MCF 10A (cell line): ENCODE measurements around the gene ACAN. TPM values are rescaled to one million over a fixed set of nuclear protein-coding genes. Genes with fewer than 3 reads are reported as not detected.

ENCODE experiments used
- BruUV-seq: library from RNA; stranded (reverse); fragments of 400-500 nt; replicated peaks from 2 replicates; lab custom pipeline; 2021; lab: Mats Ljungman, UMichigan
- CTCF ChIA-PET: fragments of 300-600 bp; sonication (Branson Sonifier 250); formaldehyde crosslinking; extraction: SDS; loops from one replicate; lab custom pipeline; 2021; ENCODE audit warnings: antibody characterized with exemption, inconsistent platforms; lab: Yijun Ruan, JAX
- POLR2A ChIA-PET: fragments of 300-600, 350-650 bp; sonication (Branson Sonifier 250); formaldehyde crosslinking; extraction: SDS; loops from one replicate; lab custom pipeline; 2020; ENCODE audit warnings: antibody characterized with exemption, inconsistent platforms; lab: Yijun Ruan, JAX
- DNase-seq: peaks from one replicate; pipeline ENCODE4 v3.0.0-alpha.2; 2018; ENCODE audit not compliant: unreplicated experiment
- H3K27ac Mint-ChIP-seq: one replicate; pipeline ENCODE4 v1.8.0; 2022; ENCODE audit warnings: mild to moderate bottlenecking, low read depth, mixed read lengths; ENCODE audit not compliant: unreplicated experiment
- H3K27me3 Mint-ChIP-seq: one replicate; pipeline ENCODE4 v1.8.0; 2022; ENCODE audit warnings: mixed read lengths; ENCODE audit not compliant: insufficient read depth, unreplicated experiment
- H3K36me3 Mint-ChIP-seq: one replicate; pipeline ENCODE4 v1.8.0; 2022; ENCODE audit warnings: mild to moderate bottlenecking, moderate library complexity, mixed read lengths; ENCODE audit not compliant: insufficient read depth, unreplicated experiment
- H3K4me1 Mint-ChIP-seq: one replicate; pipeline ENCODE4 v1.8.0; 2022; ENCODE audit warnings: mixed read lengths; ENCODE audit not compliant: insufficient read depth, unreplicated experiment
- H3K4me3 Mint-ChIP-seq: one replicate; pipeline ENCODE4 v1.8.0; 2022; ENCODE audit warnings: mild to moderate bottlenecking, moderate library complexity, mixed read lengths; ENCODE audit not compliant: unreplicated experiment
- H3K9me3 Mint-ChIP-seq: one replicate; pipeline ENCODE4 v1.8.0; 2022; ENCODE audit warnings: mixed read lengths; ENCODE audit not compliant: unreplicated experiment
- CTCF ChIP-seq: fragments of 200-600 bp; IDR thresholded peaks from one replicate; pipeline ENCODE4 v1.8.0; 2022; ENCODE audit warnings: antibody characterized with exemption, mild to moderate bottlenecking; ENCODE audit not compliant: unreplicated experiment
- intact Hi-C: fragments of 100-400 bp; cut with micrococcal nuclease; formaldehyde crosslinking; loops from 2 replicates; pipeline ENCODE4 v1.14.1; 2022
- total RNA-seq: library from RNA; stranded (reverse); gene quantifications from 2 replicates; pipeline ENCODE4 v1.2.3, GENCODE V29; 2022

Gene ACAN
- total RNA-seq, 1 experiment from 2014 or later: not detected

GRCh38 chr15:88902221-88902835, 99.1 kb downstream of the ACAN start:
- Mint-ChIP-seq H3K9me3 (no peaks in the 10 kb centered on the region), H3K27me3 (no peaks in the 10 kb centered on the region), H3K27ac (no peak overlapping the region), H3K4me3 (no peak overlapping the region), H3K4me1 (peaks cover 20% of the 10 kb centered on the region), H3K36me3 (peaks cover 89% of the 10 kb centered on the region)
- CTCF ChIA-PET: interaction anchor here (0.5 to 6.7 kb wide), 19 partner anchors 10 to 276 kb away, joined by 3 to 128 read pairs (median 4); no protein-coding TSS in a partner anchor
- no TSS peak for BruUV-seq
- POLR2A ChIA-PET: interaction anchor here (0.8 to 1.2 kb wide), 2 partner anchors 13 to 14 kb away, joined by 3 to 5 read pairs; no protein-coding TSS in a partner anchor
- no peak for DNase-seq
- intact Hi-C loops: no loop called here
- no peak for TF ChIP-seq CTCF

- BruUV-seq: no TSS peak
- DNase-seq: no peak
- Mint-ChIP-seq H3K27ac (no peak overlapping the region), H3K27me3 (no peaks in the 10 kb centered on the region), H3K4me1 (peaks cover 16% of the 10 kb centered on the region), H3K36me3 (peaks cover 89% of the 10 kb centered on the region), H3K4me3 (no peak overlapping the region), H3K9me3 (no peaks in the 10 kb centered on the region)
- intact Hi-C loops: no loop called here
- ChIA-PET POLR2A (interaction anchor here (1.0 to 1.2 kb wide), 2 partner anchors 11 to 13 kb away, joined by 3 to 5 read pairs; partner anchors contain the start of gene MFGE8), CTCF (interaction anchor here (0.5 to 6.7 kb wide), 17 partner anchors 9 to 275 kb away, joined by 3 to 128 read pairs (median 4); no protein-coding TSS in a partner anchor)
- TF ChIP-seq CTCF: no peak
These were observed 99.6 kb downstream of the ACAN start for GRCh38 chr15:88902846-88903245.

GRCh38 chr15:88904257-88904623, 101.0 kb downstream of the ACAN start:
- Mint-ChIP-seq H3K4me1 (peaks cover 20% of the 10 kb centered on the region), H3K4me3 (no peak overlapping the region), H3K27me3 (no peaks in the 10 kb centered on the region), H3K9me3 (no peaks in the 10 kb centered on the region), H3K36me3 (peaks cover 90% of the 10 kb centered on the region), H3K27ac (no peak overlapping the region)
- CTCF ChIA-PET: interaction anchor here (0.6 to 6.7 kb wide), 37 partner anchors 8 to 785 kb away, joined by 3 to 128 read pairs (median 5); partner anchors contain the start of genes ABHD2 and HAPLN3
- DNase-seq: no peak
- POLR2A ChIA-PET: interaction anchor here (0.8 to 2.1 kb wide), 7 partner anchors 8 to 118 kb away, joined by 3 to 12 read pairs (median 4); partner anchors contain the start of genes HAPLN3 and MFGE8
- TF ChIP-seq CTCF: no peak
- intact Hi-C loops: loop anchor here (1.0 to 2.0 kb wide), 4 partner anchors 100 to 273 kb away; no protein-coding TSS in a partner anchor
- BruUV-seq: no TSS peak

GRCh38 chr15:88904624-88905327, 101.5 kb downstream of the ACAN start:
- peaks cover 20% of the 10 kb centered on the region for H3K4me1 Mint-ChIP-seq
- peaks cover 91% of the 10 kb centered on the region for H3K36me3 Mint-ChIP-seq
- intact Hi-C loops: loop anchor here (1.0 to 2.0 kb wide), 4 partner anchors 100 to 272 kb away; no protein-coding TSS in a partner anchor
- POLR2A ChIA-PET: interaction anchor here (0.8 to 2.1 kb wide), 7 partner anchors 9 to 118 kb away, joined by 3 to 12 read pairs (median 4); partner anchors contain the start of genes HAPLN3 and MFGE8
- H3K4me3 Mint-ChIP-seq: no peak overlapping the region
- BruUV-seq: no TSS peak
- no peaks in the 10 kb centered on the region for H3K27me3 Mint-ChIP-seq
- DNase-seq: peak; percentile 80
- H3K27ac Mint-ChIP-seq: no peak overlapping the region
- no peaks in the 10 kb centered on the region for H3K9me3 Mint-ChIP-seq
- TF ChIP-seq CTCF: peak; percentile 95
- CTCF ChIA-PET: interaction anchor here (0.6 to 6.7 kb wide), 51 partner anchors 10 to 785 kb away, joined by 3 to 128 read pairs (median 4); partner anchors contain the start of genes ABHD2 and HAPLN3
